ENCODE results near the gene TSR1.

The TSR1 gene

DNA sequence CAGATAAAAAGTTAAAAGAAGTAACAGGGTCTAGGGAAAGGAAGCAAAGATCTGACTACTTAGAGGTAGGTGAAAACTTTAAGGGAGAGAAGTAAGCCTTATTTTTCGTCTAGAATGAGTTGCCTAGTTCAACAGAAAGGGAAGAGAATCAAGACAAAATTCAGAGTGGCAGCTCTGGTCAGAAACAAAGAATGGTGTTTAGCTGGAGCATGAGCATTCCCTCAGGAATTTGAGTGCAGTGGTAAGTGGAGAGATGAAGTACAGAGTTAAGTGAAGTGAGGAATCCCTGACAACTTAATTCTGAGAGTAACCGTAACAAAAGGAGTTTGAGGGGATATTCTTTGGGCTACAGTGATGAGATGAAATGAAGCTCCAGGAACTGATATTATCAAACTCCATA lies 44.2 kb downstream of the TSR1 start:
- Histone ChIP-seq H3K27ac (replicated peaks) (no peak overlapping the region), H3K27me3 (ENCODE audit: insufficient read depth, poor library complexity, severe bottlenecking) (no peaks in the 10 kb centered on the region), H3K4me3 (replicated peaks; ENCODE audit: insufficient read depth, low read length) (no peak overlapping the region)
- no peak for DNase-seq (ENCODE audit: low read depth in 1 of 2, low spot score in 1 of 2)
- TF ChIP-seq, protein P1, sequence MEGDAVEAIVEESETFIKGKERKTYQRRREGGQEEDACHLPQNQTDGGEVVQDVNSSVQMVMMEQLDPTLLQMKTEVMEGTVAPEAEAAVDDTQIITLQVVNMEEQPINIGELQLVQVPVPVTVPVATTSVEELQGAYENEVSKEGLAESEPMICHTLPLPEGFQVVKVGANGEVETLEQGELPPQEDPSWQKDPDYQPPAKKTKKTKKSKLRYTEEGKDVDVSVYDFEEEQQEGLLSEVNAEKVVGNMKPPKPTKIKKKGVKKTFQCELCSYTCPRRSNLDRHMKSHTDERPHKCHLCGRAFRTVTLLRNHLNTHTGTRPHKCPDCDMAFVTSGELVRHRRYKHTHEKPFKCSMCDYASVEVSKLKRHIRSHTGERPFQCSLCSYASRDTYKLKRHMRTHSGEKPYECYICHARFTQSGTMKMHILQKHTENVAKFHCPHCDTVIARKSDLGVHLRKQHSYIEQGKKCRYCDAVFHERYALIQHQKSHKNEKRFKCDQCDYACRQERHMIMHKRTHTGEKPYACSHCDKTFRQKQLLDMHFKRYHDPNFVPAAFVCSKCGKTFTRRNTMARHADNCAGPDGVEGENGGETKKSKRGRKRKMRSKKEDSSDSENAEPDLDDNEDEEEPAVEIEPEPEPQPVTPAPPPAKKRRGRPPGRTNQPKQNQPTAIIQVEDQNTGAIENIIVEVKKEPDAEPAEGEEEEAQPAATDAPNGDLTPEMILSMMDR (IDR thresholded peaks at IDR 0.05; ENCODE audit: insufficient read depth, low read length), result no peak

DNA sequence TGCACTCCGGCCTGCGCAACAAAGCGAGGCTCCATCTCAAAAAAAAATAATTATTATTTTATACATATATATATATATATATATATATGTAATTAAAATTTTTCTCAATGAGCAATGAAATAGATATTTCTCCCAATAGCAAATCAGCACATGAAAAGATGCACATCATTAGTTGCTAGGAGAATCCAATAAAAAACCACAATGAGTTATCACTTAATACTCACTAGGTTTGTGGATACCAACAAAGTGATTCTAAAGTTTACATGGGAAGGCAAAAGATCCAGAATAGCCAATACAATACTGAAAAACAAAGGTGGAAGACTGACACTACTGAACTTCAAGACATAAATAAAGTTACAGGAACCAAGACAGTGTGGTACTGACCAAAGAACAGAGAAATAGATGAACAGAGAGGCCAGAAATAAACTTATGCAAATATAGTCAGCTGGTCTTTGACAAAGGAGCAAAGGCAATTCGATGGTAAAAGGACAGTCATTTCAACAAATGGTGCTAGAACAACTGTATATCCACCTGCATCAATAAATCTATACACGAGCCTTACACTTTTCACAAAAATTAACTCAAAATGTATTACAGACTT lies 46.3 kb downstream of the TSR1 start:
- Histone ChIP-seq H3K27me3 (ENCODE audit: insufficient read depth, poor library complexity, severe bottlenecking) (no peaks in the 10 kb centered on the region), H3K4me3 (replicated peaks; ENCODE audit: insufficient read depth, low read length) (no peak overlapping the region), H3K27ac (replicated peaks) (no peak overlapping the region)
- DNase-seq (ENCODE audit: low read depth in 1 of 2, low spot score in 1 of 2), result no peak
- TF ChIP-seq POLR2AphosphoS5 (IDR thresholded peaks at IDR 0.05; ENCODE audit: low read depth) (no peak), SPI1 (IDR thresholded peaks at IDR 0.05; ENCODE audit: borderline replicate concordance, low read depth) (no peak), GABPA (IDR thresholded peaks at IDR 0.05; ENCODE audit: low read depth) (no peak)
- TF ChIP-seq, protein P1 (IDR thresholded peaks at IDR 0.05; ENCODE audit: insufficient read depth, low read length), result no peak
- TF ChIP-seq, protein P2, sequence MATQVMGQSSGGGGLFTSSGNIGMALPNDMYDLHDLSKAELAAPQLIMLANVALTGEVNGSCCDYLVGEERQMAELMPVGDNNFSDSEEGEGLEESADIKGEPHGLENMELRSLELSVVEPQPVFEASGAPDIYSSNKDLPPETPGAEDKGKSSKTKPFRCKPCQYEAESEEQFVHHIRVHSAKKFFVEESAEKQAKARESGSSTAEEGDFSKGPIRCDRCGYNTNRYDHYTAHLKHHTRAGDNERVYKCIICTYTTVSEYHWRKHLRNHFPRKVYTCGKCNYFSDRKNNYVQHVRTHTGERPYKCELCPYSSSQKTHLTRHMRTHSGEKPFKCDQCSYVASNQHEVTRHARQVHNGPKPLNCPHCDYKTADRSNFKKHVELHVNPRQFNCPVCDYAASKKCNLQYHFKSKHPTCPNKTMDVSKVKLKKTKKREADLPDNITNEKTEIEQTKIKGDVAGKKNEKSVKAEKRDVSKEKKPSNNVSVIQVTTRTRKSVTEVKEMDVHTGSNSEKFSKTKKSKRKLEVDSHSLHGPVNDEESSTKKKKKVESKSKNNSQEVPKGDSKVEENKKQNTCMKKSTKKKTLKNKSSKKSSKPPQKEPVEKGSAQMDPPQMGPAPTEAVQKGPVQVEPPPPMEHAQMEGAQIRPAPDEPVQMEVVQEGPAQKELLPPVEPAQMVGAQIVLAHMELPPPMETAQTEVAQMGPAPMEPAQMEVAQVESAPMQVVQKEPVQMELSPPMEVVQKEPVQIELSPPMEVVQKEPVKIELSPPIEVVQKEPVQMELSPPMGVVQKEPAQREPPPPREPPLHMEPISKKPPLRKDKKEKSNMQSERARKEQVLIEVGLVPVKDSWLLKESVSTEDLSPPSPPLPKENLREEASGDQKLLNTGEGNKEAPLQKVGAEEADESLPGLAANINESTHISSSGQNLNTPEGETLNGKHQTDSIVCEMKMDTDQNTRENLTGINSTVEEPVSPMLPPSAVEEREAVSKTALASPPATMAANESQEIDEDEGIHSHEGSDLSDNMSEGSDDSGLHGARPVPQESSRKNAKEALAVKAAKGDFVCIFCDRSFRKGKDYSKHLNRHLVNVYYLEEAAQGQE (IDR thresholded peaks at IDR 0.05; ENCODE audit: insufficient replicate concordance, low read depth), result no peak

DNA sequence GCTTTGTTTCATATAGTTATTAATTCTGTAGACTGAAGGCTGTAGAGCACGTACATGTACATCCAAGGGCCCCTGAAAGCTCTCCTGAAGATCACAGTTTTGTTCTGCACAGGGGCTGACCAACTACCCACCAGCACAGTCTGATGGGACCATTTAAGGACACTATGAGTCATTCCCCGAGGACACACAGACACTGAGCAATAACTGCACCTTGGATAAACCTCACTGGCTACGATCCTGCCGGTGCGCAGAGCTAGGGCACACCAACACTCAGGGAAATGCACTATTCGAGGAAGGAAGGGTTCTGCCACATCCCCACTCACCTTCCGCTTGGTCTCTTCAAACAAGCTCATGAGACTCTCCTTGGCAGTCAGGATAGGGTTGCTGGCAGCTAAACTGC lies 53.0 kb downstream of the TSR1 start:
- TF ChIP-seq, protein P2 (IDR thresholded peaks at IDR 0.05; ENCODE audit: insufficient replicate concordance, low read depth), result no peak
- TF ChIP-seq SPI1 (IDR thresholded peaks at IDR 0.05; ENCODE audit: borderline replicate concordance, low read depth), result no peak
- TF ChIP-seq POLR2AphosphoS5 (IDR thresholded peaks at IDR 0.05; ENCODE audit: low read depth), result no peak
- no peak for TF ChIP-seq GABPA (IDR thresholded peaks at IDR 0.05; ENCODE audit: low read depth)
- TF ChIP-seq, protein P1 (IDR thresholded peaks at IDR 0.05; ENCODE audit: insufficient read depth, low read length), result no peak
- DNase-seq (ENCODE audit: low read depth in 1 of 2, low spot score in 1 of 2), result no peak
- no peak overlapping the region for H3K27ac ChIP-seq (replicated peaks)

DNA sequence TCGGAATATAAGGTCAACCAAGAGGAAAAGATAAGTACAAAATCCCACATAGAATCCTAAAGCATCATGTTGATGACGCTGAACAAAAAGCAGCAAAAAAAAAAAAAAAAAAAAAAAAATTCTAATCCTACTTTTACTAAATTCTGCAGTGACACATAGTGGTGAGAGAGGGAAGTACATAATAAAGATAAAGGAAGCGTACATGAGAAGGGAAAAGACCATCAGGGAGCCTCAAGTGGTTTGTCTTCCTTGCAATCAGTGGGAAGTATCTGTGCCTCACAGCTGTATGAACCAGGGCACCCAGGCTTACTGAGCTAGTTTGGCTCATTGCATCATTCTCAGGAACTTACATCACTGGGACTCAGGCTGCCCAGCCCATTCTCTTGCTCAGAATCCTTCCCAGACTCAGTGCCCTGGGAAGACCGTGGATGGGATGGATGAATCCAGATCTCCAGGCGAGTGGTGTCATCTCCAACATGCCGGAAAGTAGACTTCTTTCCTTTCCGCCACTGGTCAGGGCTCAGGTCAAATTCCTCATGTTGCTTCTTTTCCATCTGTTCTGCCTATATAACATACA lies 53.9 kb downstream of the TSR1 start:
- no peak overlapping the region for H3K4me3 ChIP-seq (replicated peaks; ENCODE audit: insufficient read depth, low read length)
- H3K27me3 ChIP-seq (ENCODE audit: insufficient read depth, poor library complexity, severe bottlenecking), result no peaks in the 10 kb centered on the region
- TF ChIP-seq, protein P2 (IDR thresholded peaks at IDR 0.05; ENCODE audit: insufficient replicate concordance, low read depth), result no peak
- TF ChIP-seq POLR2AphosphoS5 (IDR thresholded peaks at IDR 0.05; ENCODE audit: low read depth), result no peak
- no peak for TF ChIP-seq GABPA (IDR thresholded peaks at IDR 0.05; ENCODE audit: low read depth)
- TF ChIP-seq SPI1 (IDR thresholded peaks at IDR 0.05; ENCODE audit: borderline replicate concordance, low read depth), result no peak
- TF ChIP-seq, protein P1 (IDR thresholded peaks at IDR 0.05; ENCODE audit: insufficient read depth, low read length), result no peak
- no peak overlapping the region for H3K27ac ChIP-seq (replicated peaks)
- DNase-seq (ENCODE audit: low read depth in 1 of 2, low spot score in 1 of 2), result peak; percentile 48 to 64

More for the DNA sequence above, 53.0 kb downstream of the TSR1 start:
- Histone ChIP-seq H3K27me3 (ENCODE audit: insufficient read depth, poor library complexity, severe bottlenecking) (no peaks in the 10 kb centered on the region), H3K4me3 (replicated peaks; ENCODE audit: insufficient read depth, low read length) (no peak overlapping the region)

Data from HL-60 (cell line).